HTR-8/SVneo (cell line): Measurements from ENCODE around the gene GBP4.
"Not testable (repeated sequence)": the region's sequence is repeated elsewhere in the genome, so short reads cannot be mapped to it uniquely, and the experiment has no call there.

ENCODE experiments used
- DNase-seq: peaks from one replicate; pipeline ENCODE4 v3.0.0; 2011; ENCODE audit warnings: low spot score, mixed read lengths; ENCODE audit not compliant: insufficient read length
- FAIRE-seq: peaks from 2 replicates; lab custom pipeline; 2011; peaks lifted over from hg19 to GRCh38; lab: Jason Lieb, UNC

The GBP4 gene

GRCh38 chr1:89198491-89199072, at the start of gene GBP4:
GBP4 (minus strand) TSS chr1:89198942; CDS start chr1:89198834, 108 bp downstream.
- no peak for FAIRE-seq
- DNase-seq: no peak

GRCh38 chr1:89243046-89243445, 44.3 kb upstream of the GBP4 start:
- DNase-seq: no peak
- FAIRE-seq: no peak

- DNase-seq: no peak
- FAIRE-seq: no peak
Measured at GRCh38 chr1:89221341-89221740, 22.6 kb upstream of the GBP4 start.

- FAIRE-seq, DNase-seq: not testable (repeated sequence)
Measured at GRCh38 chr1:89219851-89220250, 21.1 kb upstream of the GBP4 start.

- not testable (repeated sequence) for FAIRE-seq, DNase-seq
Measured at GRCh38 chr1:89218941-89219340, 20.2 kb upstream of the GBP4 start.

- DNase-seq (no peak), FAIRE-seq (no peak)
Measured at GRCh38 chr1:89213347-89213746, 14.6 kb upstream of the GBP4 start.

- no peak for FAIRE-seq
- DNase-seq: no peak
Measured at GRCh38 chr1:89211035-89211634, 12.4 kb upstream of the GBP4 start.

- no peak for FAIRE-seq
- DNase-seq: no peak
Measured at GRCh38 chr1:89206373-89206772, 7.6 kb upstream of the GBP4 start.

GRCh38 chr1:89203166-89203565, 4.4 kb upstream of the GBP4 start:
- FAIRE-seq: no peak
- DNase-seq: no peak

GRCh38 chr1:89201106-89201794, 2.5 kb upstream of the GBP4 start:
- DNase-seq: no peak
- FAIRE-seq: no peak

- DNase-seq (no peak), FAIRE-seq (no peak)
Measured at GRCh38 chr1:89200663-89201062, 1.9 kb upstream of the GBP4 start.

- FAIRE-seq (no peak), DNase-seq (no peak)
Measured at GRCh38 chr1:89199525-89200031, 836 bp upstream of the GBP4 start.

- FAIRE-seq (no peak), DNase-seq (no peak)
Measured at GRCh38 chr1:89198081-89198480, 661 bp downstream of the GBP4 start.

GRCh38 chr1:89195476-89195875, 3.3 kb downstream of the GBP4 start:
- no peak for FAIRE-seq

GRCh38 chr1:89191314-89191713, 7.4 kb downstream of the GBP4 start:
- no peak for DNase-seq
- FAIRE-seq: no peak

More at GRCh38 chr1:89195476-89195875, 3.3 kb downstream of the GBP4 start:
- no peak for DNase-seq

- FAIRE-seq (no peak), DNase-seq (no peak)
Measured at GRCh38 chr1:89190017-89190416, 8.7 kb downstream of the GBP4 start.

- FAIRE-seq: no peak
- DNase-seq: no peak
Measured at GRCh38 chr1:89179343-89179742, 19.4 kb downstream of the GBP4 start.

- no peak for DNase-seq
- no peak for FAIRE-seq
Measured at GRCh38 chr1:89176971-89177370, 21.8 kb downstream of the GBP4 start.

GRCh38 chr1:89175601-89176256, 23.0 kb downstream of the GBP4 start, which contains the start of gene GBP7:
GBP7 (minus strand) TSS chr1:89176003; CDS start chr1:89171935, 4,068 bp downstream.
- no peak for DNase-seq
- no peak for FAIRE-seq

GRCh38 chr1:89174491-89174890, 24.3 kb downstream of the GBP4 start:
- FAIRE-seq: no peak
- DNase-seq: no peak
